Adrenal gland (tissue), 12 donors: ENCODE results near the gene SETD9. TPM values are rescaled to one million over a fixed set of nuclear protein-coding genes. Genes with fewer than 3 reads are reported as not detected.

Experiments
- DNase-seq, 7 donors: peaks; one replicate each; pipeline ENCODE4 v3.0.0-alpha.2; 2019 to 2020
- H3K27ac ChIP-seq, 5 donors: fragments of 200-600 bp; sonication (generic) in 4 of 5; 1 replicate in 3 of 5; 2 replicates in 2 of 5; pipeline versions ENCODE4 v1.5.1 to v1.8.0; 2016 to 2020; ENCODE audit warnings: mild to moderate bottlenecking in 1 of 5
- H3K27me3 ChIP-seq: fragments of 200-600 bp; 2 replicates; pipeline ENCODE4 v1.8.0; 2021
- H3K36me3 ChIP-seq, 2 donors: fragments of 200-600 bp; replicated peaks in 1 of 2; 1 replicate in 1 of 2; 2 replicates in 1 of 2; pipeline versions ENCODE4 v1.5.1 to v1.8.0; 2018 to 2022
- H3K4me1 ChIP-seq, 2 donors: fragments of 200-600 bp; replicated peaks in 1 of 2; 1 replicate in 1 of 2; 2 replicates in 1 of 2; pipeline versions ENCODE4 v1.5.1 to v1.8.0; 2018 to 2021
- H3K4me3 ChIP-seq, 4 donors: fragments of 200-600 bp; sonication (generic) in 3 of 4; one replicate each; pipeline ENCODE4 v1.5.1; 2016 to 2018
- H3K9me3 ChIP-seq, 3 donors: fragments of 200-600 bp; sonication (generic) in 1 of 3; replicated peaks in 1 of 3; 1 replicate in 2 of 3; 2 replicates in 1 of 3; pipeline versions ENCODE4 v1.5.1 to v1.8.0; 2016 to 2021
- POLR2A ChIP-seq, 2 donors: fragments of 450-650 bp; IDR thresholded peaks; one replicate each; pipeline ENCODE4 v1.6.1; 2017; ENCODE audit warnings: antibody characterized with exemption in 2 of 2, mild to moderate bottlenecking in 2 of 2, moderate library complexity in 1 of 2
- WGBS, 4 donors: extraction: QIAGEN DNeasy Blood & Tissue Kit in 2 of 4; methylation state at CpG; one replicate each; pipeline versions ENCODE4 v1.1.5 to v1.1.7; 2013 to 2017; 5-methylcytosine and 5-hydroxymethylcytosine counted together
- intact Hi-C, 2 donors: fragments of 100-400 bp; cut with DNase I; formaldehyde crosslinking; loops; one replicate each; pipeline versions ENCODE4 v1.14.1 to v1.15.0; 2022 to 2023
- polyA plus RNA-seq, 3 donors: library from polyadenylated mRNA; stranded (reverse); fragments of 200-250 nt in 2 of 3; fragments of 350-450 nt in 1 of 3; fragmentation: Illumina TruSeq in 1 of 3; extraction: RNeasy Lipid Tissue Mini Kit (QIAGEN cat#74804) in 1 of 3; gene quantifications; one replicate each; pipeline ENCODE4 v1.2.3, GENCODE V29; 2013 to 2014
- total RNA-seq, 9 donors: library from RNA; depleted of rRNA in 4 of 9; stranded (reverse); fragments of >200 nt in 4 of 9; fragments of 120-200 nt in 1 of 9; fragmentation: NEBNext Ultra II Directional in 1 of 9; extraction: Animal tissue kit (Norgen Biotek cat#: 25700) in 1 of 9; gene quantifications; one replicate each; pipeline versions ENCODE4 v1.1.0 to v1.2.4, GENCODE V29; 2013 to 2023
- TF ChIP-seq, protein P1 (sequence below), 6 experiments: fragments of 450-650 bp in 4 of 6; fragments of 200-600 bp in 2 of 6; sonication (generic) in 1 of 6; IDR thresholded peaks; 1 replicate in 5 of 6; 2 replicates in 1 of 6; pipeline versions ENCODE4 v1.5.1 to v1.8.0; 2016 to 2021; ENCODE audit warnings: antibody characterized with exemption in 6 of 6, mild to moderate bottlenecking in 2 of 6, moderate library complexity in 1 of 6
- donor health status: healthy with polysubstance abuse.
- donor health status: Bipolar disorder and iron deficiency.
- donor health status: DM: yes; HTN: yes; CAD: no.
- donor health status: DM: no; HTN: no; CAD: no.
- donor health status: DM: no; HTN: no; CAD: no.
- donor health status: DM: yes; HTN: yes; CAD: no.

The SETD9 gene
- total and polyA plus RNA-seq, 12 donors = 3.5 to 21.0 (median 10.1) TPM; not detected in 1

DNA sequence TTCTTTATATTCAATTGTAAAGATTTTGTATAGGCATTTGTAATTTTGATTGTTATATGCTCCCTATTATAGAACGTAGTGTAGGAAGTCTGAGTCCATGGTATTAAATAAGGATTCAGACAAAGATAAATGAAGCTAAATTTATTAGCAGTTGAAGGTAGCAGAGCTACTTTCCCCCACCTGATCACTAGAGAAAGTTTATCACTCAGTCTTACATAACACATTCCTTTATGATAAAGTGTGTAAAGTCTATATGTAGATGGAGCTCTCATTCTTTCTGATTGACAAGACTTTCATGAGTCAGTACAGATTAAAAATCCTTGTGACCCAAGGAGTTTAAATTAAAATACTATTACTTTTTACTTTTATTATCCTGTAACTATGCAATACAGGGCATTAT is 44.9 kb downstream of the SETD9 start:
- intact Hi-C loops = loop anchor here in 1 of 2 donors (10.0 kb wide), 1 partner anchor 271 kb away; no protein-coding TSS in a partner anchor
- Histone ChIP-seq H3K4me3 (no peak overlapping the region), H3K4me1 (peaks cover 5 to 13% of the 10 kb centered on the region in 2 donors), H3K9me3 (no peaks in the 10 kb centered on the region), H3K27me3 (no peaks in the 10 kb centered on the region), H3K27ac (no peak overlapping the region), H3K36me3 (no peaks in the 10 kb centered on the region)
- DNase-seq = no peak
- 86 to 100% (median 91%) methylated on average over 1 of the region's 1 CpG for WGBS, 4 donors
- TF ChIP-seq, protein P1, sequence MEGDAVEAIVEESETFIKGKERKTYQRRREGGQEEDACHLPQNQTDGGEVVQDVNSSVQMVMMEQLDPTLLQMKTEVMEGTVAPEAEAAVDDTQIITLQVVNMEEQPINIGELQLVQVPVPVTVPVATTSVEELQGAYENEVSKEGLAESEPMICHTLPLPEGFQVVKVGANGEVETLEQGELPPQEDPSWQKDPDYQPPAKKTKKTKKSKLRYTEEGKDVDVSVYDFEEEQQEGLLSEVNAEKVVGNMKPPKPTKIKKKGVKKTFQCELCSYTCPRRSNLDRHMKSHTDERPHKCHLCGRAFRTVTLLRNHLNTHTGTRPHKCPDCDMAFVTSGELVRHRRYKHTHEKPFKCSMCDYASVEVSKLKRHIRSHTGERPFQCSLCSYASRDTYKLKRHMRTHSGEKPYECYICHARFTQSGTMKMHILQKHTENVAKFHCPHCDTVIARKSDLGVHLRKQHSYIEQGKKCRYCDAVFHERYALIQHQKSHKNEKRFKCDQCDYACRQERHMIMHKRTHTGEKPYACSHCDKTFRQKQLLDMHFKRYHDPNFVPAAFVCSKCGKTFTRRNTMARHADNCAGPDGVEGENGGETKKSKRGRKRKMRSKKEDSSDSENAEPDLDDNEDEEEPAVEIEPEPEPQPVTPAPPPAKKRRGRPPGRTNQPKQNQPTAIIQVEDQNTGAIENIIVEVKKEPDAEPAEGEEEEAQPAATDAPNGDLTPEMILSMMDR (IDR thresholded peaks at IDR 0.05) = no peak
- no peak for TF ChIP-seq POLR2A (IDR thresholded peaks at IDR 0.05)

- Histone ChIP-seq H3K4me3 (no peak overlapping the region), H3K27me3 (peaks cover 4% of the 10 kb centered on the region), H3K36me3 (no peaks in the 10 kb centered on the region), H3K9me3 (no peaks in the 10 kb centered on the region), H3K4me1 (no peaks in the 10 kb centered on the region), H3K27ac (no peak overlapping the region)
- intact Hi-C loops = loop anchor here in 1 of 2 donors (10.0 kb wide), 1 partner anchor 266 kb away; no protein-coding TSS in a partner anchor
- 90 to 96% (median 92%) methylated on average over 2 of the region's 2 CpGs for WGBS, 4 donors
- no peak for DNase-seq
- no peak for TF ChIP-seq POLR2A (IDR thresholded peaks at IDR 0.05)
- TF ChIP-seq, protein P1 (IDR thresholded peaks at IDR 0.05) = no peak
Observed at GRCh38 chr5:56958595-56958994, 49.2 kb downstream of the SETD9 start.

- Histone ChIP-seq H3K9me3 (no peaks in the 10 kb centered on the region), H3K27me3 (peaks cover 4% of the 10 kb centered on the region), H3K36me3 (no peaks in the 10 kb centered on the region), H3K27ac (no peak overlapping the region), H3K4me1 (no peaks in the 10 kb centered on the region), H3K4me3 (no peak overlapping the region)
- intact Hi-C loops = loop anchor here in 1 of 2 donors (10.0 kb wide), 1 partner anchor 265 kb away; no protein-coding TSS in a partner anchor
- 79 to 86% (median 79%) methylated on average over 4 of the region's 4 CpGs for WGBS, 4 donors
- no peak for TF ChIP-seq POLR2A (IDR thresholded peaks at IDR 0.05)
- TF ChIP-seq, protein P1 (IDR thresholded peaks at IDR 0.05) = no peak
- DNase-seq = no peak
Observed at GRCh38 chr5:56959326-56959725, 49.9 kb downstream of the SETD9 start.

- intact Hi-C loops = no loop called here
- WGBS, 4 donors = 77 to 85% (median 82%) methylated on average over 6 of the region's 6 CpGs
- H3K9me3 ChIP-seq = no peaks in the 10 kb centered on the region
- DNase-seq = no peak
- no peak overlapping the region for H3K4me3 ChIP-seq
- TF ChIP-seq, protein P1 (IDR thresholded peaks at IDR 0.05) = no peak
- no peak for TF ChIP-seq POLR2A (IDR thresholded peaks at IDR 0.05)
- H3K36me3 ChIP-seq = no peaks in the 10 kb centered on the region
- H3K27ac ChIP-seq = no peak overlapping the region
- peaks cover 4% of the 10 kb centered on the region for H3K27me3 ChIP-seq
- H3K4me1 ChIP-seq = no peaks in the 10 kb centered on the region
Observed at GRCh38 chr5:56961746-56962145, 52.4 kb downstream of the SETD9 start.
